Skin of body (tissue), 2 donors: ENCODE results near the gene RGS11. TPM values are rescaled to one million over a fixed set of nuclear protein-coding genes. Genes with fewer than 3 reads are reported as not detected.

ENCODE experiments used
- DNase-seq: peaks from one replicate; lab custom pipeline; 2025; lab: John Stamatoyannopoulos, UW
- total RNA-seq: library from RNA; depleted of rRNA; stranded (reverse); fragments of >200 nt; gene quantifications from one replicate; pipeline ENCODE4 v1.2.3, GENCODE V29; 2014

Gene RGS11
- total RNA-seq: 2.4 TPM

DNA sequence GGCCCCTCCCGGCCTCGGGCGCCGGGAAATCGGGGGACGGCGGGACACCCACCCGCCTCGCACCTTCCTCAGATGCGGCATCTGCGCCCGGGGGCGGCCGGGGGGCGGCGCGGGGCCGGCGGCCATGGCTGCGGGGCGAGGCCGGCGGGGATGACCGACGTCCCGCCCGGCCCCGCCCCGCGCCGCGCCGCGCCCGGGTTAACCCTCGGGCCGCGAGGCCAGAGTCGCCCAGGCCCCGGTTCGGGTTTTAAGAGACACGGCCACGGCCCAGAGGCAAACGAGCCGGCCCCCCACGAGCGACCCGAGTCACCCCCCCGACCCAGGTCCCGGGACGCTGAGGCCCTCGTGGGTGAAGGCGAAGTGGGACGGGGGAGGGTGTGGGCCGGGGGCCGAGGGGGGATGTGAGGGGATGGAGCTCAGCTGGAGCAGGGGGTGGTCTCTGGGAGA, at the start of gene RGS11:
Gene RGS11, minus strand, starts transcription at position 159 of the 447 bp plus-strand sequence. Its CDS starts 33 bp downstream, at position 126.
- no peak for DNase-seq

DNA sequence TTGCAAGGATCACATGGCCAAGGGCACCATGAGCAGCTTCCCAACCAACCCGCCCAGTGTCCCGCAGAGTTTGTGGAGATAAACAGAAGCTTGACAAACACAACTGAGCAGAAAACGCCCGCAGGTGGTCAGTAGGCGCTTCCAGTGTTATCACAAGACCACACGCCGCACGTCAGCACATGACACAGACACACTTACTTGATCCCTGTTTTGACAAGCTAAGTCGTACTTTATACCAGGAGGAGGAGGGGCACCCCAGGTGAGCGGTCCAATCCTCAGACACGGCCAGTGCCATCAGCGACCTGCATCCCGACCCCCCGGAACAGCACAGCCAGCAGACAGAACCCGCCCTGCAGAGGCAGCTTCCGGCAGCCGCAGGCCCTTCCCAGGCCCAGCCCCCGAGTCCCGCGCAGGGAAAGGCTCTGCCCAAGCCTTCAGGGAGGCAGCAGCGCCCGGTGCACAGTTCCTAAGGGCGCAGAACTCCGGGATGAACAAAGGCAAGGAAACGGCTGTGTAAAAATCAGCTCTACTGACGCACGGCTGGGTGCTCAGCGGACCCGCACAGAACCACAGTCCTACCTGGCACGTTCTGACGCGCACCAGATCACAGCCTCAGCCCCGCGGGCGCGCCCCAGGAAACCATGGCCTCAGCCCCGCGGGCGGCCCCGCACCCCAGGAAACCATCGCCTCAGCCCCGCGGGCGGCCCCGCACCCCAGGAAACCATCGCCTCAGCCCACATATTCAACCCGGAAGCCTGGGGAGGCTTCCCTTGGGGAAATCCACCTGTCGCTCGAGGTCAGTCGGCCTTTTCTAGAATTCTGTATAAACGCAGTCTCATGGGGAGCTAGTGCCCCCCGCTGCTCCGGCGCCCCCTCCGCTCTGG, 48.9 kb upstream of the RGS11 start:
- DNase-seq: no peak

DNA sequence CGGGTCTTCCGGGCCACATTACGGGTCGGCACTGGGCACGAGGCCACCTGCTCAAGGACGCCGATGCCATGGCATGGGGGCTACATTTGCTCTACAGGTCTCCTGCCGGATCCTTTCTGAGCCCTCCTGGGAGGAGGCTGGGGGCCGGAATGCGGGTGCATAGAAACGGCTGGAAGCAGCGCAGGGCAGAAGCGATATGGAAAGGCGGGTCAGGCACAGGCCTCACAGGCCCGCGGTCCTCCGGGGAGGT, 48.4 kb upstream of the RGS11 start:
- DNase-seq: no peak

DNA sequence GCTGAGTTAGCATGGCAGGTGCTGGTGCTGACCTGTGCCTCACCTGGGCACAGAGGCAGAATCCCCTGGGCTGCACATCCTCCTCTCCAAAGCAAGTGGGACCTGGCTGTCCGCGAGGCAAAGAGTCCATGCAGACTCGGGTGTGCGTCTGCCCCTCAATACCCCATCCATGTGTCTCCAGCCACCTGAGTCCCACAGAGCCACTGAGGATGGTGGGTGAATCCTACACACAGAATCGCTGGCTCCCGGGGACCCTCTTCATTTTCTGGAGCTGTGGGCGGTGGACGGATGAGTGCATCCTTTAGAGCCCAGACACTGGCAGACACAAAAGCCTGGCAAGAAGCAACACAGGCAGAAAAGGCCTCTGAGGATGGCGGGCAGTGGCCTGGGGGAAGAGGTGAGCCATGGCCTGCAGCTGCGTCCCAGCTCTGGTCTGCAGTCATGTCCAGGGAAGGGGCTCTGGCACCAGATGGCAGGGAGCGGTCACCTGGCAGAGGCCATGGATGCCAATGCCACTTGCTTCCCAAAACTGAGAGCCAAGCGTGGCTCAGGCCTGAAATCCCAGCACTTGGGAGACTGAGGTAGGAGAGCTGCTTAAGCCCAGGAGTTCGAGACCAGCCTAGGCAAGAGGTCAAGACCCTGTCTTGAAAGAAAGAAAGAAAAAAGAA, 46.9 kb upstream of the RGS11 start:
- DNase-seq: no peak

DNA sequence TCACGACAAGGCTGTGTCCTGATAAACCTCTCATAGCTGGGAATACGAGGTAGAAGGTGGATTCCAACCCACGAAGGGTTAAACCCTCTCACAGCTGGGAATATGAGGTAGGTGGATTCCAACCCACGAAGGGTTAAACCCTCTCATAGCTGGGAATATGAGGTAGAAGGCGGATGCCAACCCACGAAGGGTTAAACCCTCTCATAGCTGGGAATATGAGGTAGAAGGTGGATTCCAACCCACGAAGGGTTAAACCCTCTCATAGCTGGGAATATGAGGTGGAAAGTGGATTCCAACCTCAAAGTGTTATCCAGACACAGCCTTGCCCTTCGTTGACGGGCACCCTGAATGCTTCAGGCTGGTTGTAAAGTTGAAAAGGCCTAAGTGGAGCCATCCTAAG, 45.8 kb upstream of the RGS11 start:
- DNase-seq: no peak

DNA sequence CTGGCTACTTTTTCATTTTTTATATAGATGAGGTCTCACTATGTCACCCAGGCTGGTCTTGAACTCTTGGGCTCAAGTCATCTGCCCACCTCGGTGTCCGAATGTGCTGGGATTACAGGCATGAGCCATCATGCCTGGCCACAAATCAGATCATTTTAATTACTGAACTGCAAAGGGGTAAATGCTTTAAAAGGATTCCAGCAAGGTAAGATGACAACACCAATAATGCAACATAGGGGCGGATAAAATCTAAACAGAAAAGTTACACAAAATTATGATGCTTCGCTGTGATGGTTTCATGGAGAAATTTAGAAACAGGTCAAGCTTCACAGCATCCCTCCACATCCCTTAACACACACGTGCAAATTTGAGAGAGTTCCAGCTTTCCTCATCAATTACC, 44.5 kb upstream of the RGS11 start:
- DNase-seq: no peak

DNA sequence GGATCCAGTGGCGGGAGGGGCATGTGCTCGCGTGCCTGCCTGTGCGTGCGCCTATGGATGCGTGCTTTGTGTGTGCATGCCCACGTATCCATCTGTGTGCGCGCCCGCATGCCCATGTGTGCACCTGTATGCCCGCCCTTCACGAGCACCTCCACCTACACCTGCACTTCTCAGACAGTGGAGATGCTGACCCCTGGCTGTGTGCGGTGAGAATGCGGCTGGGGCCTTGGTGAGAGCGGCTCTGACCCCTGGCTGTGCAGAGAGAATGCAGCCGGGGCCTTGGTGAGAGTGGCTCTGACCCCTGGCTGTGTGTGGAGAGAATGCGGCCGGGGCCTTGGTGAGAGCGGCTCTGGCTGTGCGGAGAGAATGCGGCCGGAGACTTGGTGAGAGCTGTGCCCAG, 42.9 kb upstream of the RGS11 start:
- no peak for DNase-seq

- no peak for DNase-seq
Observed at GRCh38 chr16:317583-317982, 41.8 kb upstream of the RGS11 start.

DNA sequence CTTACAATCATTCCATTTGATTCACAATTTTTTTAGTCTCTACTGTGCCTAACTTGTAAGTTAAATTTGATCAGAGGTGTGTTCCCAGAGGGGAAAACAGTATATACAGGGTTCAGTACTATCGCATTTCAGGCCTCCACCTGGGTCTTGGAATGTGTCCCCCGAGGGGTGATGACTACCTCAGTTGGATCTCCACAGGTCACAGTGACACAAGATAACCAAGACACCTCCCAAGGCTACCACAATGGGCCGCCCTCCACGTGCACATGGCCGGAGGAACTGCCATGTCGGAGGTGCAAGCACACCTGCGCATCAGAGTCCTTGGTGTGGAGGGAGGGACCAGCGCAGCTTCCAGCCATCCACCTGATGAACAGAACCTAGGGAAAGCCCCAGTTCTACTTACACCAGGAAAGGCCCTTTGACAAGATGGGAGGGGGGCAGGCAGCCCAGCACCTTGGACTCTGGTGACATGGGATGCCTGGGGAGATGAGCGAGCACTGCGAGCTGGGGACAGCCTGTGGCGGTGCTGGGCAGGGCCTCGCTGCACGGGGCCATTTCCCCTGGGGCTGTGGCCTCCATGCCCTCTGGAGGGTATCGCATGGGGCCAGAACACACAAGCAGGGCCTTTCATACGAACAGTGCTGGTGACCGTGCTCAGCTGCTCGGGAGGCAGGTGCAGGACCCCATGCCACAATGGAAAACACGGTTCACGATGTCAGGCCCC, 41.2 kb upstream of the RGS11 start:
- no peak for DNase-seq

- no peak for DNase-seq
Observed at GRCh38 chr16:314795-315299, 39.1 kb upstream of the RGS11 start.

GRCh38 chr16:314351-314750, 38.6 kb upstream of the RGS11 start:
- no peak for DNase-seq

DNA sequence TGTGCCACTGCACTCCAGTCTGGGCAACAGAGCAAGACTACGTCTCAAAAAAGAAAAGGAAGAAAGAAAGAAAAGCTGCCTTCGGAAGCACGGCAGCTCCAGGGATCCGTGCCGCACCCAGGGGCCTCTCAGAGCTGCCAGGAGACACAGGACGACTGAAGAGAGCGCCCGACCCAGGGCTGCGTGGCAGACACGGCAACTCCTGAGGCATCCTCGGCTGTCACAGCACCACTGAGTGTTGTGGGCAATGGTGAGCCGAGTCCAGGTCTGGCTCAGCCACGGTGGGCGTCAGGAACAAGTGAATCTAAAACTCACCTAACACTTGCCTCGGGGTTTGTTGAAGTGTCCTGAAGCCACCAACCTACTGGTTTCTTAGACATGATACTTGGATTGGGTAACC, 36.0 kb upstream of the RGS11 start:
- no peak for DNase-seq

DNA sequence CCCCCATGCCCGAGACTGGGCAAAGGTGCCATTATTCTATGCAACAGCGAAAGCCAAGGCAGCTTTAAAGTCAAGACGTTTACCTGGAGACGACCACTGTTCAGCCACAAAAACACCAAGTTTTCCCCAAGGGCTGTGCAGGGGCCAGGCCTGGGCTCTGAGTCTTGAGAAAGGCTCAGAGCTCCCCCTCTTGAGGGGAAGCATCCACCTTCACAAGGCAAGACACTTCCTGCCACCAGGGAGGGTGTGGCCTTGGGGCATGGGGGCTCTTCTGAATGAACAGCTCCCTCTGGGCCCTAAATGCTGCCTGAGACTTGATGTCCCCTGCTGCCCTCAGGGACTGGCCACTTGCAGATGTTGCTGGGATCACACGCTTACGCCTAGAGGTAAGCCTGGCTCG, 33.7 kb upstream of the RGS11 start:
- DNase-seq: no peak

DNA sequence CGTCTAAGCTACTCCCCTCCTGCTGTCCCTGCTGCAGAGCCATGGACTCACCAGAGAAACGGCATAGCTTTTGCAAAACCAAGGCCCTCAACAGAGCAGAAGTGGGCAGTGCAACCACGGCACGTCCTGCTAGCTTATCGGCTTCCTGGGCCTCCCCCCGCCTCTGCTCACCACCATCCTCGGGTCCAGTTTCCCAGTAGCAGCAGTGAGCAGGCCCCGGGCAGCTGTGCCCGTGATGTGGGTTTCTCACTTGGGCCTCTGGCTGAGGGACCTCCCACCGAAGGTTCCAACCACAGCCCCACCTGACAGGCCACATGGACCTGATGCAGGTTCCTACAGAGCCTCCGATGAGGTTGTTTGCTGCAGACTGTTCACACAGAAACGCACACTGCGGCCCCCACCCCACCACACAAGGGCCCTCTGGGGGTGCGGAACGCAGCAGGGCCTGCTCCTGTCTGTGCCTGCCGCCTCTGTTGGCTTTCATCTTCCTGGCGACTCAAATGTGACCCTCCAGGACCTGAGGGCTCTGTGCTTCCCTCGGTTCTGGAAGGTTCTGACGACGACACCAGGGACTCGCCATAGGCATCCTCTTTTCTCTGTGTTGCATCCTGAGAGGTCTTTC, 32.1 kb upstream of the RGS11 start:
- no peak for DNase-seq

- no peak for DNase-seq
Observed at GRCh38 chr16:306911-307370, 31.2 kb upstream of the RGS11 start.

DNA sequence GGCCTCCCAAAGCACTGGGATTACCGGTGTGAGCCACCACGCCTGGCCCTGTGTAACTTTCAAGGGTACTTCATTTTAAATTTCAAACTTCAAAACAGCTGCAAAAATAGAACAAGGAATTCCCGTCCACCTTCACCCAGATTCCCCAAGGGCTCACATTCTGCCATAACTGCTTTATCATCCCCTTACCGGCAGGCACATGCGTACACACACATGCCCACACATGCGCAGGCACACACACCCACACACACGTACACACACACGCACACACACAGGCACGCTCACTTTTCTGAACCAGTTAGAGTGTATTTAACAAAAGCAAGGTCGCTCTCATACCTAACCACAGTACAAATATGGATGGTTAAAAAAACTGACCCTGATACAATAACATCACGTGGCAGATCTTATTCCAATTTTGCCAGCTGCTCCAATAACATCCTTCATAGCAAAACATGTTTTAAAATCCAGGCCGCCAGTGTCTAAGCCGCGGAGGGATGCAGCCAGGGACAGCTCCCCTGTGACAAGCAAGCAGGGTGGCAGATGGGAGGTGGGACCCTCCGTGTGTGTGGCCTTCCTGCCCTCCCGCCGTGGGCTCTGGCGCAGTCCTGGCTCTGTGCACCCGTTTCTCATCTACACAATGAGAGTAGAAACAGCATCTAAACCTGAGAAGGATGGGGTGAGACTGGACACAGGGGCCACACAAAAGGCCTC, 30.3 kb upstream of the RGS11 start:
- no peak for DNase-seq

DNA sequence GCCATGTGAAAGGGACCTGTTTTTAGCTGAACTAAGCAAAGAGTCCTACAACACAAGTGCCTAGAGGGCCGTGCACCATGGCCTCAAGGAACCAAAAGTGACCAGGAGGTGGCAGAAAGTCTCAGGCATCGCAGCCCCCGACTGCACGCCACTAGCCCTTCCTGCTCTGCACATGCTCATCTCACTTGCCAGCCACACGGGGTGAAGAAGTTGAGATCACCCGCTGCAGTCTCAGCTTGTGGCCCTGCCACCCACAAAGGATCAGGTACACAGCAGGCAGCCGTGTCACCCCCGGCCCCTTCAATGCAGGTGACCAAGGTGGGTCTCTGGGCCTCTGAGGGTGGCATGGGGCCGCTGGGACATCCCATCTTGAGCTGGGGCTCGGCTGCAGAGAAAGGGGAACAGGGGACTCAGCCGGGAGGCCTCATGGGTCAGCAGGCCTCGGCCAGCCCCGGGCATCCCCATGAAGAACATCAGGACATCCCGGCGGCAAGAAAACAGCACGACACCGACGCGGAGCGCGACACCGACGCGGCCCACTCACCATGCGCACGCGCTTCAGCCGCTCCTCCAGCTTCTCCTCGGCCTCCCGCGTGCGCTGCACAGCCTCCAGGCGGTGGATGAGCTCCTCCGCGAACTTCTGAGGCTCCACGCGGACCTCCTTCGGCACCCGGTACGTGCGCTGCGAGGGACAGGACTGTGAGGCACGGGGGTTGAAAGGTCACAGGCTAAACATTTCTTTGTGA, 28.2 kb upstream of the RGS11 start:
- DNase-seq: no peak

DNA sequence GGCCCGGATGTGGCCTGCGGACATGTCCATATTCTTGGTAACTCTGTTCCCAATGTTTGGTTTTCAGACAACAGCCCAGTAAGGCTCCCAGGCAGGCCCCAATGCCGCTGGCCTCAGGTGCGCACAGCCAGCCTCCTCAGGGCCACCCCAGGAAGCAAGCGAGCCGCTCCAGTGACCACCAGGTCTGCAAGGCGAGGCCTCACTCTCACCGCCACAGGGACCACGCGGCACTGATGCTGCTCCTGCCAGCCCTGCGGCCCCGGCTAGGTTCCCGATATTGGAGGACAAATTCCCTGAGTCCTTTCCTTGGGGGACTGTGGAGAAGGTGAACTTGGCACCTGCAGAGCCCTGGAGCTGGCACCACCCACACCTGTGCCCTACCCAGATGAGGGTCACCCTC, 26.2 kb upstream of the RGS11 start:
- no peak for DNase-seq

- no peak for DNase-seq
Observed at GRCh38 chr16:301235-301634, 25.5 kb upstream of the RGS11 start.

- no peak for DNase-seq
Observed at GRCh38 chr16:297832-298231, 22.1 kb upstream of the RGS11 start.
